ENCODE measurements around the gene DHRS2.
"Not testable (repeated sequence)": the region's sequence is repeated elsewhere in the genome, so short reads cannot be mapped to it uniquely, and the experiment has no call there.

Gene DHRS2

GRCh38 chr14:23636317-23637211 lies at the start of gene DHRS2:
TSS of gene DHRS2 (plus strand) at chr14:23636364. CDS start at chr14:23638865, 2,501 bp downstream.
- no peak for DNase-seq (ENCODE audit: low read depth)

- DNase-seq (ENCODE audit: low read depth): no peak
Observed at GRCh38 chr14:23588884-23589598, 47.1 kb upstream of the DHRS2 start.

- no peak for DNase-seq (ENCODE audit: low read depth)
Observed at GRCh38 chr14:23589606-23590005, 46.6 kb upstream of the DHRS2 start.

GRCh38 chr14:23590198-23590597 lies 46.0 kb upstream of the DHRS2 start:
- no peak for DNase-seq (ENCODE audit: low read depth)

GRCh38 chr14:23594191-23594590 lies 42.0 kb upstream of the DHRS2 start:
- DNase-seq (ENCODE audit: low read depth): not testable (repeated sequence)

- no peak for DNase-seq (ENCODE audit: low read depth)
Observed at GRCh38 chr14:23600322-23600707, 35.8 kb upstream of the DHRS2 start.

- no peak for DNase-seq (ENCODE audit: low read depth)
Observed at GRCh38 chr14:23600806-23601205, 35.4 kb upstream of the DHRS2 start.

GRCh38 chr14:23601424-23601823 lies 34.7 kb upstream of the DHRS2 start:
- no peak for DNase-seq (ENCODE audit: low read depth)

GRCh38 chr14:23601845-23602180 lies 34.4 kb upstream of the DHRS2 start:
- no peak for DNase-seq (ENCODE audit: low read depth)

- DNase-seq (ENCODE audit: low read depth): no peak
Observed at GRCh38 chr14:23602181-23603095, 33.7 kb upstream of the DHRS2 start.

- DNase-seq (ENCODE audit: low read depth): no peak
Observed at GRCh38 chr14:23603103-23603502, 33.1 kb upstream of the DHRS2 start.

GRCh38 chr14:23604148-23604547 lies 32.0 kb upstream of the DHRS2 start:
- DNase-seq (ENCODE audit: low read depth): no peak

- DNase-seq (ENCODE audit: low read depth): no peak
Observed at GRCh38 chr14:23604675-23605170, 31.4 kb upstream of the DHRS2 start.

- no peak for DNase-seq (ENCODE audit: low read depth)
Observed at GRCh38 chr14:23605931-23606585, 30.1 kb upstream of the DHRS2 start.

GRCh38 chr14:23608454-23608853 lies 27.7 kb upstream of the DHRS2 start:
- no peak for DNase-seq (ENCODE audit: low read depth)

GRCh38 chr14:23609001-23609400 lies 27.2 kb upstream of the DHRS2 start:
- DNase-seq (ENCODE audit: low read depth): no peak

GRCh38 chr14:23609411-23610089 lies 26.6 kb upstream of the DHRS2 start:
- not testable (repeated sequence) for DNase-seq (ENCODE audit: low read depth)

GRCh38 chr14:23610090-23610814 lies 25.9 kb upstream of the DHRS2 start:
- no peak for DNase-seq (ENCODE audit: low read depth)

GRCh38 chr14:23610815-23611289 lies 25.3 kb upstream of the DHRS2 start:
- DNase-seq (ENCODE audit: low read depth): no peak

GRCh38 chr14:23612354-23612732 lies 23.8 kb upstream of the DHRS2 start:
- no peak for DNase-seq (ENCODE audit: low read depth)

All from GM04503 (cell line).